ENCODE measurements around the gene GPAM.

GPAM gene

DNA sequence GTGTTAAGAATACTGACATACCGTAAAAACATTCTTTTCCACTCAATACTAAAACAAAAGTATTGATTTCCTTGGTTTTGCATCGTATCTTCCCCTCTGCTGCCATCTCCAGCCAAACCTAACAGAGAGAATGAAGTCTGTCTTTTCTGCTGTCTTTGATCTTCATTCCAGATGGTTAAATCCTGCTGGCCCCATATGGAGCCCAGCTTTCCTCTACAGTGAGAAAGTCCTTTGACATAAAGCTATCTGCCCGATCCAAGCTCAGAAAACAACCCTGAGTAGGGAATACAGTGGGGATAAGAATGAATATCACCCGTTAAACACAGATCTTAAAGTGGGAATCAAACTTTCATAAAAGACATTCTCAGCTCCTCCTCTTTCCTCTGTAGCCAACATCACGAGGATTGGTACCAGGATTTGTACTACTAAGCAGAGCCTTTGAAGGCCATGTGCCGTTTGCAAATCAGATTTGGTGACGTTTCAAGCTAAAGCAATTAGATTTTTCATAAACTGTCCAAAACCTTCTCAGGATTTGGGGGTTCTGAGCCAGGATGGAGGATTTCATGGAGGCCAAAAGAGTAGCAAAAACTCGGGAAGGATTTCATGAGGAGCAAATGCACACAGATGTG lies 30.8 kb upstream of the GPAM start:
- Histone ChIP-seq H3K4me3 (replicated peaks; ENCODE audit: low read depth, low read length) (no peak overlapping the region), H3K36me3 (ENCODE audit: control insufficient read depth, insufficient read depth, low read length) (no peaks in the 10 kb centered on the region), H3K27me3 (replicated peaks; ENCODE audit: control insufficient read depth, insufficient read depth, low read length) (no peaks in the 10 kb centered on the region)
- DNase-seq (ENCODE audit: extremely low read depth, insufficient read length) = no peak
- TF ChIP-seq, protein P1, sequence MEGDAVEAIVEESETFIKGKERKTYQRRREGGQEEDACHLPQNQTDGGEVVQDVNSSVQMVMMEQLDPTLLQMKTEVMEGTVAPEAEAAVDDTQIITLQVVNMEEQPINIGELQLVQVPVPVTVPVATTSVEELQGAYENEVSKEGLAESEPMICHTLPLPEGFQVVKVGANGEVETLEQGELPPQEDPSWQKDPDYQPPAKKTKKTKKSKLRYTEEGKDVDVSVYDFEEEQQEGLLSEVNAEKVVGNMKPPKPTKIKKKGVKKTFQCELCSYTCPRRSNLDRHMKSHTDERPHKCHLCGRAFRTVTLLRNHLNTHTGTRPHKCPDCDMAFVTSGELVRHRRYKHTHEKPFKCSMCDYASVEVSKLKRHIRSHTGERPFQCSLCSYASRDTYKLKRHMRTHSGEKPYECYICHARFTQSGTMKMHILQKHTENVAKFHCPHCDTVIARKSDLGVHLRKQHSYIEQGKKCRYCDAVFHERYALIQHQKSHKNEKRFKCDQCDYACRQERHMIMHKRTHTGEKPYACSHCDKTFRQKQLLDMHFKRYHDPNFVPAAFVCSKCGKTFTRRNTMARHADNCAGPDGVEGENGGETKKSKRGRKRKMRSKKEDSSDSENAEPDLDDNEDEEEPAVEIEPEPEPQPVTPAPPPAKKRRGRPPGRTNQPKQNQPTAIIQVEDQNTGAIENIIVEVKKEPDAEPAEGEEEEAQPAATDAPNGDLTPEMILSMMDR (IDR thresholded peaks at IDR 0.05; ENCODE audit: insufficient read depth, low read length, poor library complexity, severe bottlenecking) = no peak

DNA sequence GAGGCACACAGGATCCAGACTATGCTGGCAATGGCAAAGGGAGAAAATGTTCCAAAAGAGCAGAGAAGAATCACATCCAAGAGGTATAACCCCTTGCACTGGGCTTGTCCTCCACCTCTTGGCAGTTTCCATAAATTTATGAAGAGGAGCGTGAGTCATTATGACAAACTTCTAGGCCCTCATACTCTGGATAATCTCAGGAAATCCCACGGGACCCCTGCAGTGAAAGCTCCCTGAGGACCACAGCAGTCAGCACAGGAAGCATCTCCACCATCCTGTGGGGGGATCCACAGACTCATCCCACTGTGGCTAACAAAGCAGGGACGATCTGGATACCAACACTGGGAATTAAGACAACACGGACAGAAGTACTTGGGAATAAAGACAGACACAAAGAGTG lies 30.3 kb upstream of the GPAM start:
- H3K4me3 ChIP-seq (replicated peaks; ENCODE audit: low read depth, low read length) = no peak overlapping the region

GRCh38 chr10:112213098-112213823 lies 29.7 kb upstream of the GPAM start:
- no peaks in the 10 kb centered on the region for H3K36me3 ChIP-seq (ENCODE audit: control insufficient read depth, insufficient read depth, low read length)
- TF ChIP-seq, protein P1 (IDR thresholded peaks at IDR 0.05; ENCODE audit: insufficient read depth, low read length, poor library complexity, severe bottlenecking) = no peak
- no peak overlapping the region for H3K4me3 ChIP-seq (replicated peaks; ENCODE audit: low read depth, low read length)

More for the DNA sequence above, 30.3 kb upstream of the GPAM start:
- DNase-seq (ENCODE audit: extremely low read depth, insufficient read length) = no peak
- TF ChIP-seq, protein P1 (IDR thresholded peaks at IDR 0.05; ENCODE audit: insufficient read depth, low read length, poor library complexity, severe bottlenecking) = no peak
- Histone ChIP-seq H3K27me3 (replicated peaks; ENCODE audit: control insufficient read depth, insufficient read depth, low read length) (no peaks in the 10 kb centered on the region), H3K36me3 (ENCODE audit: control insufficient read depth, insufficient read depth, low read length) (no peaks in the 10 kb centered on the region)

GRCh38 chr10:112210666-112211065 lies 27.1 kb upstream of the GPAM start:
- Histone ChIP-seq H3K4me3 (replicated peaks; ENCODE audit: low read depth, low read length) (no peak overlapping the region), H3K27me3 (replicated peaks; ENCODE audit: control insufficient read depth, insufficient read depth, low read length) (no peaks in the 10 kb centered on the region), H3K36me3 (ENCODE audit: control insufficient read depth, insufficient read depth, low read length) (no peaks in the 10 kb centered on the region)
- no peak for DNase-seq (ENCODE audit: extremely low read depth, insufficient read length)
- TF ChIP-seq, protein P1 (IDR thresholded peaks at IDR 0.05; ENCODE audit: insufficient read depth, low read length, poor library complexity, severe bottlenecking) = no peak

More at GRCh38 chr10:112213098-112213823, 29.7 kb upstream of the GPAM start:
- no peak for DNase-seq (ENCODE audit: extremely low read depth, insufficient read length)
- no peaks in the 10 kb centered on the region for H3K27me3 ChIP-seq (replicated peaks; ENCODE audit: control insufficient read depth, insufficient read depth, low read length)

GRCh38 chr10:112209684-112210131 lies 26.1 kb upstream of the GPAM start:
- no peak for DNase-seq (ENCODE audit: extremely low read depth, insufficient read length)
- Histone ChIP-seq H3K4me3 (replicated peaks; ENCODE audit: low read depth, low read length) (no peak overlapping the region), H3K36me3 (ENCODE audit: control insufficient read depth, insufficient read depth, low read length) (no peaks in the 10 kb centered on the region), H3K27me3 (replicated peaks; ENCODE audit: control insufficient read depth, insufficient read depth, low read length) (no peaks in the 10 kb centered on the region)
- TF ChIP-seq, protein P1 (IDR thresholded peaks at IDR 0.05; ENCODE audit: insufficient read depth, low read length, poor library complexity, severe bottlenecking) = no peak

Data from GM06990 (cell line).